Loucy (cell line): ENCODE measurements around the gene THBS1.

Experiments
- H2AFZ ChIP-seq: fragments of 200-600 bp; sonication (generic); 2 replicates; pipeline ENCODE4 v1.6.0; 2016; ENCODE audit warnings: antibody characterized with exemption, mild to moderate bottlenecking, low read length, moderate library complexity
- H3F3A ChIP-seq: fragments of 200-600 bp; 2 replicates; pipeline ENCODE4 v1.6.0; 2016; ENCODE audit warnings: antibody characterized with exemption, low read depth, mild to moderate bottlenecking
- H3K27me3 ChIP-seq: fragments of 200-600 bp; sonication (generic); 2 replicates; pipeline ENCODE4 v1.6.1; 2014; ENCODE audit warnings: low read length, mild to moderate bottlenecking; ENCODE audit not compliant: insufficient read depth, poor library complexity, severe bottlenecking
- H3K36me3 ChIP-seq: fragments of 200-600 bp; sonication (generic); 2 replicates; pipeline ENCODE4 v1.6.1; 2016; ENCODE audit warnings: low read length; ENCODE audit not compliant: insufficient read depth
- H3K4me1 ChIP-seq: fragments of 200-600 bp; sonication (generic); 2 replicates; pipeline ENCODE4 v1.5.1; 2014; ENCODE audit warnings: low read length, mild to moderate bottlenecking; ENCODE audit not compliant: insufficient read depth, poor library complexity, severe bottlenecking
- H3K4me2 ChIP-seq: fragments of 200-600 bp; sonication (generic); 2 replicates; pipeline ENCODE4 v1.6.0; 2014; ENCODE audit warnings: antibody characterized with exemption, low read length, low read depth, mild to moderate bottlenecking; ENCODE audit not compliant: poor library complexity, severe bottlenecking
- H3K4me3 ChIP-seq: fragments of 200-600 bp; sonication (generic); 2 replicates; pipeline ENCODE4 v1.5.1; 2014; ENCODE audit warnings: low read length, mild to moderate bottlenecking, mixed read lengths; ENCODE audit not compliant: poor library complexity, severe bottlenecking
- H3K79me2 ChIP-seq: fragments of 200-600 bp; sonication (generic); 2 replicates; pipeline ENCODE4 v1.6.1; 2014; ENCODE audit warnings: low read length; ENCODE audit not compliant: insufficient read depth
- H3K9ac ChIP-seq: fragments of 200-600 bp; sonication (generic); 2 replicates; pipeline ENCODE4 v1.6.0; 2014; ENCODE audit warnings: mild to moderate bottlenecking, low read depth, low read length, moderate library complexity; ENCODE audit not compliant: poor library complexity, severe bottlenecking
- H3K9me2 ChIP-seq: fragments of 200-600 bp; sonication (generic); replicated peaks from 2 replicates; pipeline ENCODE4 v1.6.1; 2016; ENCODE audit warnings: low read depth, low read length, mixed read lengths
- H3K9me3 ChIP-seq: fragments of 200-600 bp; sonication (generic); 2 replicates; pipeline ENCODE4 v1.6.1; 2014; ENCODE audit warnings: mild to moderate bottlenecking, antibody characterized with exemption, low read length, low read depth; ENCODE audit not compliant: insufficient read depth
- H4K20me1 ChIP-seq: fragments of 200-600 bp; sonication (generic); 2 replicates; pipeline ENCODE4 v1.6.0; 2014; ENCODE audit warnings: antibody characterized with exemption, low read length, mild to moderate bottlenecking; ENCODE audit not compliant: insufficient read depth, poor library complexity, severe bottlenecking
- CTCF ChIP-seq: fragments of 200-600 bp; sonication (generic); conservative IDR thresholded peaks from 2 replicates; pipeline ENCODE4 v1.5.1; 2014; ENCODE audit warnings: mild to moderate bottlenecking, antibody characterized with exemption, low read length
- EZH2phosphoT487 ChIP-seq: fragments of 200-600 bp; IDR thresholded peaks from 2 replicates; pipeline ENCODE4 v1.6.1; 2018; ENCODE audit warnings: antibody characterized with exemption, mild to moderate bottlenecking, moderate library complexity, borderline replicate concordance

The THBS1 gene

GRCh38 chr15:39538936-39539335 is 41.9 kb upstream of the THBS1 start:
- Histone ChIP-seq H3K9me3 (no peaks in the 10 kb centered on the region), H3K27me3 (no peaks in the 10 kb centered on the region), H3K4me2 (no peak overlapping the region), H4K20me1 (no peaks in the 10 kb centered on the region), H3F3A (no peaks in the 10 kb centered on the region), H3K79me2 (no peaks in the 10 kb centered on the region), H3K9ac (no peak overlapping the region), H3K36me3 (no peaks in the 10 kb centered on the region), H3K9me2 (no peaks in the 10 kb centered on the region), H3K4me3 (no peak overlapping the region), H3K4me1 (no peaks in the 10 kb centered on the region), H2AFZ (no peak overlapping the region)
- TF ChIP-seq CTCF (no peak), EZH2phosphoT487 (no peak)

- H3K4me2 ChIP-seq: no peak overlapping the region
- H3K4me3 ChIP-seq: no peak overlapping the region
- no peak overlapping the region for H2AFZ ChIP-seq
- H3K27me3 ChIP-seq: no peaks in the 10 kb centered on the region
- H3F3A ChIP-seq: no peaks in the 10 kb centered on the region
- H3K79me2 ChIP-seq: no peaks in the 10 kb centered on the region
- no peak overlapping the region for H3K9ac ChIP-seq
- no peaks in the 10 kb centered on the region for H3K9me3 ChIP-seq
- TF ChIP-seq CTCF (no peak), EZH2phosphoT487 (no peak)
- no peaks in the 10 kb centered on the region for H3K9me2 ChIP-seq
- H3K36me3 ChIP-seq: no peaks in the 10 kb centered on the region
- no peaks in the 10 kb centered on the region for H3K4me1 ChIP-seq
- no peaks in the 10 kb centered on the region for H4K20me1 ChIP-seq
These were observed 41.4 kb upstream of the THBS1 start for GRCh38 chr15:39539466-39539865.

- Histone ChIP-seq H3K9ac (no peak overlapping the region), H3K4me1 (no peaks in the 10 kb centered on the region), H3K4me2 (no peak overlapping the region), H3K79me2 (no peaks in the 10 kb centered on the region), H3K9me3 (no peaks in the 10 kb centered on the region), H3K27me3 (no peaks in the 10 kb centered on the region), H3K36me3 (no peaks in the 10 kb centered on the region), H2AFZ (no peak overlapping the region), H4K20me1 (no peaks in the 10 kb centered on the region), H3K9me2 (no peaks in the 10 kb centered on the region), H3K4me3 (no peak overlapping the region), H3F3A (no peaks in the 10 kb centered on the region)
- no peak for TF ChIP-seq EZH2phosphoT487
- TF ChIP-seq CTCF: no peak
These were observed 40.8 kb upstream of the THBS1 start for GRCh38 chr15:39539973-39540558.
